Adrenal gland (tissue), 12 donors: Measurements from ENCODE around the gene ECT2L. TPM values are rescaled to one million over a fixed set of nuclear protein-coding genes. Genes with fewer than 3 reads are reported as not detected.
A peak's percentile ranks its signal among the peaks of the same experiment; 100 is the strongest.

ENCODE experiments used
- DNase-seq, 7 donors: peaks; one replicate each; pipeline ENCODE4 v3.0.0-alpha.2; 2019 to 2020
- H3K27ac ChIP-seq, 5 donors: fragments of 200-600 bp; sonication (generic) in 4 of 5; 1 replicate in 3 of 5; 2 replicates in 2 of 5; pipeline versions ENCODE4 v1.5.1 to v1.8.0; 2016 to 2020; ENCODE audit warnings: mild to moderate bottlenecking in 1 of 5
- H3K27me3 ChIP-seq: fragments of 200-600 bp; 2 replicates; pipeline ENCODE4 v1.8.0; 2021
- H3K36me3 ChIP-seq, 2 donors: fragments of 200-600 bp; replicated peaks in 1 of 2; 1 replicate in 1 of 2; 2 replicates in 1 of 2; pipeline versions ENCODE4 v1.5.1 to v1.8.0; 2018 to 2022
- H3K4me1 ChIP-seq, 2 donors: fragments of 200-600 bp; replicated peaks in 1 of 2; 1 replicate in 1 of 2; 2 replicates in 1 of 2; pipeline versions ENCODE4 v1.5.1 to v1.8.0; 2018 to 2021
- H3K4me3 ChIP-seq, 4 donors: fragments of 200-600 bp; sonication (generic) in 3 of 4; one replicate each; pipeline ENCODE4 v1.5.1; 2016 to 2018
- H3K9me3 ChIP-seq, 3 donors: fragments of 200-600 bp; sonication (generic) in 1 of 3; replicated peaks in 1 of 3; 1 replicate in 2 of 3; 2 replicates in 1 of 3; pipeline versions ENCODE4 v1.5.1 to v1.8.0; 2016 to 2021
- POLR2A ChIP-seq, 2 donors: fragments of 450-650 bp; IDR thresholded peaks; one replicate each; pipeline ENCODE4 v1.6.1; 2017; ENCODE audit warnings: antibody characterized with exemption in 2 of 2, mild to moderate bottlenecking in 2 of 2, moderate library complexity in 1 of 2
- WGBS, 4 donors: extraction: QIAGEN DNeasy Blood & Tissue Kit in 2 of 4; methylation state at CpG; one replicate each; pipeline versions ENCODE4 v1.1.5 to v1.1.7; 2013 to 2017; 5-methylcytosine and 5-hydroxymethylcytosine counted together
- intact Hi-C, 2 donors: fragments of 100-400 bp; cut with DNase I; formaldehyde crosslinking; loops; one replicate each; pipeline versions ENCODE4 v1.14.1 to v1.15.0; 2022 to 2023
- polyA plus RNA-seq, 3 donors: library from polyadenylated mRNA; stranded (reverse); fragments of 200-250 nt in 2 of 3; fragments of 350-450 nt in 1 of 3; fragmentation: Illumina TruSeq in 1 of 3; extraction: RNeasy Lipid Tissue Mini Kit (QIAGEN cat#74804) in 1 of 3; gene quantifications; one replicate each; pipeline ENCODE4 v1.2.3, GENCODE V29; 2013 to 2014
- total RNA-seq, 9 donors: library from RNA; depleted of rRNA in 4 of 9; stranded (reverse); fragments of >200 nt in 4 of 9; fragments of 120-200 nt in 1 of 9; fragmentation: NEBNext Ultra II Directional in 1 of 9; extraction: Animal tissue kit (Norgen Biotek cat#: 25700) in 1 of 9; gene quantifications; one replicate each; pipeline versions ENCODE4 v1.1.0 to v1.2.4, GENCODE V29; 2013 to 2023
- TF ChIP-seq, protein P1 (sequence below), 6 experiments: fragments of 450-650 bp in 4 of 6; fragments of 200-600 bp in 2 of 6; sonication (generic) in 1 of 6; IDR thresholded peaks; 1 replicate in 5 of 6; 2 replicates in 1 of 6; pipeline versions ENCODE4 v1.5.1 to v1.8.0; 2016 to 2021; ENCODE audit warnings: antibody characterized with exemption in 6 of 6, mild to moderate bottlenecking in 2 of 6, moderate library complexity in 1 of 6
- donor health status: healthy with polysubstance abuse.
- donor health status: Bipolar disorder and iron deficiency.
- donor health status: DM: yes; HTN: yes; CAD: no.
- donor health status: DM: no; HTN: no; CAD: no.
- donor health status: DM: no; HTN: no; CAD: no.
- donor health status: DM: yes; HTN: yes; CAD: no.

ECT2L gene
- total and polyA plus RNA-seq, 12 donors, result 0.06 to 1.3 (median 0.20) TPM; not detected in 4

DNA sequence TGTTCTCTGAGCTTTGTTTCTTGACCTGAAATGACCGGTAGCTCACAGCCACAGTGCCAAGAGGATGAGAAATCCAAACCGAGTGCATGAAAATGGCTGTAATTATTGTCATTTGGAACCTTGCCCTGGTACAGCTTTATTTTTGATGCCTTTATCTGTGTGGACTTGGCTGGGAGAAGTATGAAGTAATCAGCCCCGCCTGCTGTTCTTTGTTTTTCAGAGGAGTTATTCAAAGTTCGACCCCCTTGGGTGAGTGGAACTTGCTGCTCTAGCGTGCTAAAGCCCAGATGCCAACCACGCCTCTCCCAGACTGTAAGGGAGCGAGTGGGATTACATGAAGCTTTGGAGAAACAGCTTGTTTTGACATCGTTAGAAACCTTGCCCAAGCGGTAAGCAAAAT lies 48.3 kb downstream of the ECT2L start:
- peak in 3 of 7 donors; percentile 5 to 53 (median 23) for DNase-seq
- H3K27ac ChIP-seq, result no peak overlapping the region

DNA sequence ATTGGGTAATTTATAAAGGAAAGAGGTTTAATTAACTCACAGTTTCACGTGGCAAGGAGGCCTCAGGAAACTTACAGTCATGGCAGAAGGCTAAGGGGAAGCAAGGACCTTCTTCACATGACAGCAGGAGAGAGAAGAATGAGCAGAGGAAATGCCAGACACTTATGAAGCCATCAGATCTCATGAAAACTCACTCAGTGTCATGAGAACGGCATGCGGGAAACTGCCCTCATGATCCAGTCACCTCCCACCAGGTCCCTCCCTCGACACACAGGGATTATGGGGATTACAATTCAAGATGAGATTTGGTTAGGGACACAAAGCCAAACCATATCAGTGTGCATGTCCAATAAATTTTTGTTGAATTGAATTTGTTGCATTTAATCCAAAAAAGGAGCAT lies 52.0 kb downstream of the ECT2L start:
- no peaks in the 10 kb centered on the region for H3K36me3 ChIP-seq
- intact Hi-C loops, result no loop called here
- H3K4me3 ChIP-seq, result no peak overlapping the region
- H3K27ac ChIP-seq, result no peak overlapping the region
- 91 to 95% (median 92%) methylated on average over 4 of the region's 4 CpGs for WGBS, 4 donors
- no peak for DNase-seq
- no peaks in the 10 kb centered on the region for H3K9me3 ChIP-seq
- H3K27me3 ChIP-seq, result no peaks in the 10 kb centered on the region
- no peaks in the 10 kb centered on the region for H3K4me1 ChIP-seq
- TF ChIP-seq POLR2A (IDR thresholded peaks at IDR 0.05), result no peak
- TF ChIP-seq, protein P1, sequence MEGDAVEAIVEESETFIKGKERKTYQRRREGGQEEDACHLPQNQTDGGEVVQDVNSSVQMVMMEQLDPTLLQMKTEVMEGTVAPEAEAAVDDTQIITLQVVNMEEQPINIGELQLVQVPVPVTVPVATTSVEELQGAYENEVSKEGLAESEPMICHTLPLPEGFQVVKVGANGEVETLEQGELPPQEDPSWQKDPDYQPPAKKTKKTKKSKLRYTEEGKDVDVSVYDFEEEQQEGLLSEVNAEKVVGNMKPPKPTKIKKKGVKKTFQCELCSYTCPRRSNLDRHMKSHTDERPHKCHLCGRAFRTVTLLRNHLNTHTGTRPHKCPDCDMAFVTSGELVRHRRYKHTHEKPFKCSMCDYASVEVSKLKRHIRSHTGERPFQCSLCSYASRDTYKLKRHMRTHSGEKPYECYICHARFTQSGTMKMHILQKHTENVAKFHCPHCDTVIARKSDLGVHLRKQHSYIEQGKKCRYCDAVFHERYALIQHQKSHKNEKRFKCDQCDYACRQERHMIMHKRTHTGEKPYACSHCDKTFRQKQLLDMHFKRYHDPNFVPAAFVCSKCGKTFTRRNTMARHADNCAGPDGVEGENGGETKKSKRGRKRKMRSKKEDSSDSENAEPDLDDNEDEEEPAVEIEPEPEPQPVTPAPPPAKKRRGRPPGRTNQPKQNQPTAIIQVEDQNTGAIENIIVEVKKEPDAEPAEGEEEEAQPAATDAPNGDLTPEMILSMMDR (IDR thresholded peaks at IDR 0.05), result no peak

More for the DNA sequence above, 48.3 kb downstream of the ECT2L start:
- 57 to 72% (median 63%) methylated on average over 9 of the region's 9 CpGs for WGBS, 4 donors
- H3K9me3 ChIP-seq, result peaks cover 0 to 4% (median 0%) of the 10 kb centered on the region in 3 donors
- intact Hi-C loops, result no loop called here
- TF ChIP-seq, protein P1 (IDR thresholded peaks at IDR 0.05), result no peak
- no peak for TF ChIP-seq POLR2A (IDR thresholded peaks at IDR 0.05)
- H3K27me3 ChIP-seq, result no peaks in the 10 kb centered on the region
- no peaks in the 10 kb centered on the region for H3K36me3 ChIP-seq
- no peak overlapping the region for H3K4me3 ChIP-seq
- H3K4me1 ChIP-seq, result no peaks in the 10 kb centered on the region

DNA sequence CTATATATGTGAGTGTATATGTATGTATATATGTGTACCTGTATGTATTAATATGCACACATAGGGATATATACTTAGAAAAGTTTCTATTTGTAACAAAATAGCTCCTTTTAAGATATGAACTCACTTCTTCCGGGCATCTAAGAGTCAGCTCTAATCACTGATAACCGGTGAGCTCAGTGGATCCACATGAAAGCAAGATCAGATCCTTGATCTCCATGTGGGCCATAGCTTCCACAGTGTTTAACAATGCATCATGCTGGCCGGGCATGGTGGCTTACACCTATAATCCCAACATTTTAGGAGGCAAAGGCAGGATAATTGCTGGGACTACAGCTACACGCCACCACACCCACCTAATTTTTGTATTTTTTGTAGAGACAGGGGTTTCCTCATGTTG lies 52.6 kb downstream of the ECT2L start:
- Histone ChIP-seq H3K4me1 (no peaks in the 10 kb centered on the region), H3K36me3 (no peaks in the 10 kb centered on the region), H3K9me3 (no peaks in the 10 kb centered on the region), H3K27me3 (no peaks in the 10 kb centered on the region), H3K27ac (no peak overlapping the region), H3K4me3 (no peak overlapping the region)
- intact Hi-C loops, result no loop called here
- no peak for TF ChIP-seq POLR2A (IDR thresholded peaks at IDR 0.05)
- TF ChIP-seq, protein P1 (IDR thresholded peaks at IDR 0.05), result no peak
- 61 to 92% (median 82%) methylated on average over 4 of the region's 4 CpGs for WGBS, 4 donors
- DNase-seq, result no peak

DNA sequence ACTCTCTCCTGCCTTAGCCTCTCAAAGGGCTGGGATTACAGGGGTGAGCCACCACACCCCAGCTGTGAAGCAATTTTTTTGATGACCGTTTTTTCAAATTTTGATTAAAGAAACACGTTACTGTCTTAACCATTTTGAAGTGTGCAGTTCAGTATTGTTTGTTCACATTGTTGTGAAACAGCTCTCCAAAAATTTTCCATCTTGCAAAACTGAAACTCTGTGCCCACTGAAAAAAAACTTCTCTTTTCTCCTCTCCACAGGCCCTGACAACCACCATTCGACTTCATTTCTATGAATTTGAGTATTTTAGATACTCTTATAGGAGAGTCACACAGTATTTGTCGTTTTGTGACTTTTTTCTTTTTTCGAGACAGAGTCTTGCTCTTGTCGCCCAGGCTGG lies 53.9 kb downstream of the ECT2L start:
- Histone ChIP-seq H3K4me3 (no peak overlapping the region), H3K27ac (no peak overlapping the region), H3K27me3 (no peaks in the 10 kb centered on the region), H3K36me3 (no peaks in the 10 kb centered on the region), H3K9me3 (no peaks in the 10 kb centered on the region), H3K4me1 (no peaks in the 10 kb centered on the region)
- TF ChIP-seq, protein P1 (IDR thresholded peaks at IDR 0.05), result no peak
- TF ChIP-seq POLR2A (IDR thresholded peaks at IDR 0.05), result no peak
- DNase-seq, result no peak
- 76 to 86% (median 79%) methylated on average over 6 of the region's 6 CpGs for WGBS, 4 donors
- intact Hi-C loops, result no loop called here
